Measurements from ENCODE around the gene C10orf90.

The C10orf90 gene

GRCh38 chr10:126705951-126706565, 35.6 kb upstream of the C10orf90 start:
- Histone ChIP-seq H3K27me3 (ENCODE audit: insufficient read depth, poor library complexity, severe bottlenecking) (peaks cover 5% of the 10 kb centered on the region), H3K4me3 (ENCODE audit: severe bottlenecking) (no peak overlapping the region), H3K4me1 (ENCODE audit: insufficient read depth, poor library complexity, severe bottlenecking) (no peaks in the 10 kb centered on the region), H3K9me3 (ENCODE audit: severe bottlenecking) (no peaks in the 10 kb centered on the region), H3K27ac (ENCODE audit: poor library complexity, severe bottlenecking) (no peak overlapping the region), H3K36me3 (ENCODE audit: low read depth) (no peaks in the 10 kb centered on the region)
- DNase-seq (ENCODE audit: low spot score), result no peak
- TF ChIP-seq CTCF (IDR thresholded peaks at IDR 0.05; ENCODE audit: poor library complexity, severe bottlenecking), result no peak
- no peak for ATAC-seq (ENCODE audit: low read depth)

- ATAC-seq (ENCODE audit: low read depth) (no peak), DNase-seq (ENCODE audit: low spot score) (no peak)
- Histone ChIP-seq H3K4me3 (ENCODE audit: severe bottlenecking) (no peak overlapping the region), H3K27me3 (ENCODE audit: insufficient read depth, poor library complexity, severe bottlenecking) (peaks cover 5% of the 10 kb centered on the region), H3K9me3 (ENCODE audit: severe bottlenecking) (no peaks in the 10 kb centered on the region), H3K36me3 (ENCODE audit: low read depth) (no peaks in the 10 kb centered on the region), H3K27ac (ENCODE audit: poor library complexity, severe bottlenecking) (no peak overlapping the region), H3K4me1 (ENCODE audit: insufficient read depth, poor library complexity, severe bottlenecking) (no peaks in the 10 kb centered on the region)
- TF ChIP-seq CTCF (IDR thresholded peaks at IDR 0.05; ENCODE audit: poor library complexity, severe bottlenecking), result no peak
Observed at GRCh38 chr10:126705131-126705530, 34.6 kb upstream of the C10orf90 start.

- Histone ChIP-seq H3K4me3 (ENCODE audit: severe bottlenecking) (no peak overlapping the region), H3K27ac (ENCODE audit: poor library complexity, severe bottlenecking) (no peak overlapping the region), H3K9me3 (ENCODE audit: severe bottlenecking) (no peaks in the 10 kb centered on the region), H3K27me3 (ENCODE audit: insufficient read depth, poor library complexity, severe bottlenecking) (peaks cover 5% of the 10 kb centered on the region), H3K36me3 (ENCODE audit: low read depth) (no peaks in the 10 kb centered on the region), H3K4me1 (ENCODE audit: insufficient read depth, poor library complexity, severe bottlenecking) (no peaks in the 10 kb centered on the region)
- ATAC-seq (ENCODE audit: low read depth), result no peak
- no peak for DNase-seq (ENCODE audit: low spot score)
- TF ChIP-seq CTCF (IDR thresholded peaks at IDR 0.05; ENCODE audit: poor library complexity, severe bottlenecking), result no peak
Observed at GRCh38 chr10:126704649-126705048, 34.2 kb upstream of the C10orf90 start.

- TF ChIP-seq CTCF (IDR thresholded peaks at IDR 0.05; ENCODE audit: poor library complexity, severe bottlenecking), result no peak
- DNase-seq (ENCODE audit: low spot score) (no peak), ATAC-seq (ENCODE audit: low read depth) (0 out of 3 replicates have a peak, but pooled peaks have one; percentile 25)
- Histone ChIP-seq H3K4me3 (ENCODE audit: severe bottlenecking) (no peak overlapping the region), H3K4me1 (ENCODE audit: insufficient read depth, poor library complexity, severe bottlenecking) (no peaks in the 10 kb centered on the region), H3K9me3 (ENCODE audit: severe bottlenecking) (no peaks in the 10 kb centered on the region), H3K27me3 (ENCODE audit: insufficient read depth, poor library complexity, severe bottlenecking) (peaks cover 5% of the 10 kb centered on the region), H3K36me3 (ENCODE audit: low read depth) (no peaks in the 10 kb centered on the region), H3K27ac (ENCODE audit: poor library complexity, severe bottlenecking) (no peak overlapping the region)
Observed at GRCh38 chr10:126702181-126702580, 31.7 kb upstream of the C10orf90 start.

GRCh38 chr10:126701526-126701925, 31.0 kb upstream of the C10orf90 start:
- DNase-seq (ENCODE audit: low spot score) (no peak), ATAC-seq (ENCODE audit: low read depth) (no peak)
- Histone ChIP-seq H3K4me3 (ENCODE audit: severe bottlenecking) (no peak overlapping the region), H3K27me3 (ENCODE audit: insufficient read depth, poor library complexity, severe bottlenecking) (peaks cover 5% of the 10 kb centered on the region), H3K27ac (ENCODE audit: poor library complexity, severe bottlenecking) (no peak overlapping the region), H3K9me3 (ENCODE audit: severe bottlenecking) (no peaks in the 10 kb centered on the region), H3K36me3 (ENCODE audit: low read depth) (no peaks in the 10 kb centered on the region), H3K4me1 (ENCODE audit: insufficient read depth, poor library complexity, severe bottlenecking) (no peaks in the 10 kb centered on the region)
- TF ChIP-seq CTCF (IDR thresholded peaks at IDR 0.05; ENCODE audit: poor library complexity, severe bottlenecking), result no peak

All from RWPE2 (cell line).